Fibroblast of pulmonary artery (primary cell): ENCODE data around the gene HOXC6.

Experiments
- DNase-seq: peaks from one replicate; pipeline ENCODE4 v3.0.0-alpha.2; 2010; ENCODE audit warnings: low read depth
- H3K4me3 ChIP-seq: replicated peaks from 2 replicates; pipeline ENCODE4 v1.5.1; 2011; ENCODE audit warnings: low read depth, mild to moderate bottlenecking, control low read depth, low read length, moderate library complexity
- CTCF ChIP-seq: IDR thresholded peaks from 2 replicates; pipeline ENCODE4 v1.5.1; 2011; ENCODE audit warnings: mild to moderate bottlenecking, control low read depth, low read length, inconsistent platforms; ENCODE audit errors: missing control alignments

Gene HOXC6

GRCh38 chr12:54000116-54001114, 27.8 kb upstream of the HOXC6 start, which contains the start of gene HOXC9:
HOXC9 (plus strand) TSS chr12:54000161; CDS start chr12:54000189, 28 bp downstream.
- TF ChIP-seq CTCF: no peak
- no peak for DNase-seq
- H3K4me3 ChIP-seq: peak within 1 kb of the TSS; percentile 34

- no peak overlapping the region for H3K4me3 ChIP-seq
- TF ChIP-seq CTCF: no peak
- DNase-seq: no peak
Observed at GRCh38 chr12:54001283-54002187, 26.7 kb upstream of the HOXC6 start.

- H3K4me3 ChIP-seq: no peak overlapping the region
- no peak for TF ChIP-seq CTCF
- no peak for DNase-seq
Observed at GRCh38 chr12:54002278-54002914, 25.8 kb upstream of the HOXC6 start.

GRCh38 chr12:54002915-54003389, 25.3 kb upstream of the HOXC6 start:
- no peak for TF ChIP-seq CTCF
- H3K4me3 ChIP-seq: no peak overlapping the region
- no peak for DNase-seq

- no peak for TF ChIP-seq CTCF
- DNase-seq: no peak
- no peak overlapping the region for H3K4me3 ChIP-seq
Observed at GRCh38 chr12:54003625-54004024, 24.6 kb upstream of the HOXC6 start.

GRCh38 chr12:54004063-54004840, 24.0 kb upstream of the HOXC6 start:
- TF ChIP-seq CTCF: no peak
- no peak for DNase-seq
- no peak overlapping the region for H3K4me3 ChIP-seq
